Measurements from ENCODE around the gene TDRD3. TPM values are rescaled to one million over a fixed set of nuclear protein-coding genes. Genes with fewer than 3 reads are reported as not detected.

Gene TDRD3
- total and polyA plus RNA-seq, 2 experiments from 2014 or later, result 13.1 to 13.3 TPM

DNA sequence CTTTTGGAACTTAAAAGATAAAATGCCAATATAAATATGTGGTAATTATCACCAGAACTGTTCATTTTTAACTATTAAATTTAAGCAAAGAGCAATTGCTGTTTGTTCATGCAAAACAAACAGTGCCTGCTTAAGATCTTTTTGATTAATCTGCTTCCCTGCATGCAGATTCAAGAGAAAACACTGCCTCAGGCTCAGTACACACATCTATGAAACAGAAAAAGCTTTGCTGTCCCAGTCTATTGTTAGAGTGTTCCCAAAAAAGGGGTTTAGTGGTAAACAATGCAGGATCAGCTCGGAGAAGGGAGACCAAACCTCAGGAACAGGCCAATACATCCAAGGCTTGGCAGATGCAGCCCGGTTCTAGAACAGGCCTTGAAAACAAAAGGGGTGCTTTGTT is 49.3 kb upstream of the TDRD3 start:
- Histone ChIP-seq H3K4me2 (no peak overlapping the region), H3K4me1 (ENCODE audit: insufficient read depth) (no peaks in the 10 kb centered on the region), H4K20me1 (replicated peaks; ENCODE audit: insufficient read depth) (no peaks in the 10 kb centered on the region), H3F3A (replicated peaks; ENCODE audit: low read depth) (no peaks in the 10 kb centered on the region), H2AFZ (peak overlapping the region; percentile 90; the same call in 1 of the 2 replicates), H3K27me3 (ENCODE audit: insufficient read depth) (no peaks in the 10 kb centered on the region), H3K79me2 (replicated peaks; ENCODE audit: insufficient read depth) (no peaks in the 10 kb centered on the region), H3K27ac (ENCODE audit: low read depth) (no peak overlapping the region), H3K4me3 (no peak overlapping the region), H3K9me2 (ENCODE audit: insufficient read depth) (peaks cover 14% of the 10 kb centered on the region), H3K36me3 (ENCODE audit: insufficient read depth) (no peaks in the 10 kb centered on the region)
- H3K27ac Mint-ChIP-seq, result no peak overlapping the region
- no peaks in the 10 kb centered on the region for H3K36me3 Mint-ChIP-seq (ENCODE audit: low read depth)
- TF ChIP-seq EZH2phosphoT487 (IDR thresholded peaks at IDR 0.05; ENCODE audit: unreplicated experiment) (no peak), ZNF331 (CRISPR knock-in tag; IDR thresholded peaks at IDR 0.05; ENCODE audit: low read depth) (no peak), STAT1 (IDR thresholded peaks at IDR 0.05; ENCODE audit: unreplicated experiment) (no peak), POLR2AphosphoS5 (IDR thresholded peaks at IDR 0.05; ENCODE audit: low read depth) (no peak), CREB1 (CRISPR knock-in tag; IDR thresholded peaks at IDR 0.05; ENCODE audit: low read depth) (no peak), NANOG (IDR thresholded peaks at IDR 0.05; ENCODE audit: borderline replicate concordance) (no peak), EZH2 (IDR thresholded peaks at IDR 0.05; ENCODE audit: low read depth, unreplicated experiment) (no peak), JUNB (IDR thresholded peaks at IDR 0.05; ENCODE audit: unreplicated experiment) (no peak), ZNF114 (CRISPR knock-in tag; IDR thresholded peaks at IDR 0.05) (no peak)
- TF ChIP-seq, protein P1, sequence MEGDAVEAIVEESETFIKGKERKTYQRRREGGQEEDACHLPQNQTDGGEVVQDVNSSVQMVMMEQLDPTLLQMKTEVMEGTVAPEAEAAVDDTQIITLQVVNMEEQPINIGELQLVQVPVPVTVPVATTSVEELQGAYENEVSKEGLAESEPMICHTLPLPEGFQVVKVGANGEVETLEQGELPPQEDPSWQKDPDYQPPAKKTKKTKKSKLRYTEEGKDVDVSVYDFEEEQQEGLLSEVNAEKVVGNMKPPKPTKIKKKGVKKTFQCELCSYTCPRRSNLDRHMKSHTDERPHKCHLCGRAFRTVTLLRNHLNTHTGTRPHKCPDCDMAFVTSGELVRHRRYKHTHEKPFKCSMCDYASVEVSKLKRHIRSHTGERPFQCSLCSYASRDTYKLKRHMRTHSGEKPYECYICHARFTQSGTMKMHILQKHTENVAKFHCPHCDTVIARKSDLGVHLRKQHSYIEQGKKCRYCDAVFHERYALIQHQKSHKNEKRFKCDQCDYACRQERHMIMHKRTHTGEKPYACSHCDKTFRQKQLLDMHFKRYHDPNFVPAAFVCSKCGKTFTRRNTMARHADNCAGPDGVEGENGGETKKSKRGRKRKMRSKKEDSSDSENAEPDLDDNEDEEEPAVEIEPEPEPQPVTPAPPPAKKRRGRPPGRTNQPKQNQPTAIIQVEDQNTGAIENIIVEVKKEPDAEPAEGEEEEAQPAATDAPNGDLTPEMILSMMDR (conservative IDR thresholded peaks at IDR 0.05; ENCODE audit: low read depth in 2 of 2), result no peak
- TF ChIP-seq, protein P2, sequence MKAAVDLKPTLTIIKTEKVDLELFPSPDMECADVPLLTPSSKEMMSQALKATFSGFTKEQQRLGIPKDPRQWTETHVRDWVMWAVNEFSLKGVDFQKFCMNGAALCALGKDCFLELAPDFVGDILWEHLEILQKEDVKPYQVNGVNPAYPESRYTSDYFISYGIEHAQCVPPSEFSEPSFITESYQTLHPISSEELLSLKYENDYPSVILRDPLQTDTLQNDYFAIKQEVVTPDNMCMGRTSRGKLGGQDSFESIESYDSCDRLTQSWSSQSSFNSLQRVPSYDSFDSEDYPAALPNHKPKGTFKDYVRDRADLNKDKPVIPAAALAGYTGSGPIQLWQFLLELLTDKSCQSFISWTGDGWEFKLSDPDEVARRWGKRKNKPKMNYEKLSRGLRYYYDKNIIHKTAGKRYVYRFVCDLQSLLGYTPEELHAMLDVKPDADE (IDR thresholded peaks at IDR 0.05), result no peak
- TF ChIP-seq, protein P3, sequence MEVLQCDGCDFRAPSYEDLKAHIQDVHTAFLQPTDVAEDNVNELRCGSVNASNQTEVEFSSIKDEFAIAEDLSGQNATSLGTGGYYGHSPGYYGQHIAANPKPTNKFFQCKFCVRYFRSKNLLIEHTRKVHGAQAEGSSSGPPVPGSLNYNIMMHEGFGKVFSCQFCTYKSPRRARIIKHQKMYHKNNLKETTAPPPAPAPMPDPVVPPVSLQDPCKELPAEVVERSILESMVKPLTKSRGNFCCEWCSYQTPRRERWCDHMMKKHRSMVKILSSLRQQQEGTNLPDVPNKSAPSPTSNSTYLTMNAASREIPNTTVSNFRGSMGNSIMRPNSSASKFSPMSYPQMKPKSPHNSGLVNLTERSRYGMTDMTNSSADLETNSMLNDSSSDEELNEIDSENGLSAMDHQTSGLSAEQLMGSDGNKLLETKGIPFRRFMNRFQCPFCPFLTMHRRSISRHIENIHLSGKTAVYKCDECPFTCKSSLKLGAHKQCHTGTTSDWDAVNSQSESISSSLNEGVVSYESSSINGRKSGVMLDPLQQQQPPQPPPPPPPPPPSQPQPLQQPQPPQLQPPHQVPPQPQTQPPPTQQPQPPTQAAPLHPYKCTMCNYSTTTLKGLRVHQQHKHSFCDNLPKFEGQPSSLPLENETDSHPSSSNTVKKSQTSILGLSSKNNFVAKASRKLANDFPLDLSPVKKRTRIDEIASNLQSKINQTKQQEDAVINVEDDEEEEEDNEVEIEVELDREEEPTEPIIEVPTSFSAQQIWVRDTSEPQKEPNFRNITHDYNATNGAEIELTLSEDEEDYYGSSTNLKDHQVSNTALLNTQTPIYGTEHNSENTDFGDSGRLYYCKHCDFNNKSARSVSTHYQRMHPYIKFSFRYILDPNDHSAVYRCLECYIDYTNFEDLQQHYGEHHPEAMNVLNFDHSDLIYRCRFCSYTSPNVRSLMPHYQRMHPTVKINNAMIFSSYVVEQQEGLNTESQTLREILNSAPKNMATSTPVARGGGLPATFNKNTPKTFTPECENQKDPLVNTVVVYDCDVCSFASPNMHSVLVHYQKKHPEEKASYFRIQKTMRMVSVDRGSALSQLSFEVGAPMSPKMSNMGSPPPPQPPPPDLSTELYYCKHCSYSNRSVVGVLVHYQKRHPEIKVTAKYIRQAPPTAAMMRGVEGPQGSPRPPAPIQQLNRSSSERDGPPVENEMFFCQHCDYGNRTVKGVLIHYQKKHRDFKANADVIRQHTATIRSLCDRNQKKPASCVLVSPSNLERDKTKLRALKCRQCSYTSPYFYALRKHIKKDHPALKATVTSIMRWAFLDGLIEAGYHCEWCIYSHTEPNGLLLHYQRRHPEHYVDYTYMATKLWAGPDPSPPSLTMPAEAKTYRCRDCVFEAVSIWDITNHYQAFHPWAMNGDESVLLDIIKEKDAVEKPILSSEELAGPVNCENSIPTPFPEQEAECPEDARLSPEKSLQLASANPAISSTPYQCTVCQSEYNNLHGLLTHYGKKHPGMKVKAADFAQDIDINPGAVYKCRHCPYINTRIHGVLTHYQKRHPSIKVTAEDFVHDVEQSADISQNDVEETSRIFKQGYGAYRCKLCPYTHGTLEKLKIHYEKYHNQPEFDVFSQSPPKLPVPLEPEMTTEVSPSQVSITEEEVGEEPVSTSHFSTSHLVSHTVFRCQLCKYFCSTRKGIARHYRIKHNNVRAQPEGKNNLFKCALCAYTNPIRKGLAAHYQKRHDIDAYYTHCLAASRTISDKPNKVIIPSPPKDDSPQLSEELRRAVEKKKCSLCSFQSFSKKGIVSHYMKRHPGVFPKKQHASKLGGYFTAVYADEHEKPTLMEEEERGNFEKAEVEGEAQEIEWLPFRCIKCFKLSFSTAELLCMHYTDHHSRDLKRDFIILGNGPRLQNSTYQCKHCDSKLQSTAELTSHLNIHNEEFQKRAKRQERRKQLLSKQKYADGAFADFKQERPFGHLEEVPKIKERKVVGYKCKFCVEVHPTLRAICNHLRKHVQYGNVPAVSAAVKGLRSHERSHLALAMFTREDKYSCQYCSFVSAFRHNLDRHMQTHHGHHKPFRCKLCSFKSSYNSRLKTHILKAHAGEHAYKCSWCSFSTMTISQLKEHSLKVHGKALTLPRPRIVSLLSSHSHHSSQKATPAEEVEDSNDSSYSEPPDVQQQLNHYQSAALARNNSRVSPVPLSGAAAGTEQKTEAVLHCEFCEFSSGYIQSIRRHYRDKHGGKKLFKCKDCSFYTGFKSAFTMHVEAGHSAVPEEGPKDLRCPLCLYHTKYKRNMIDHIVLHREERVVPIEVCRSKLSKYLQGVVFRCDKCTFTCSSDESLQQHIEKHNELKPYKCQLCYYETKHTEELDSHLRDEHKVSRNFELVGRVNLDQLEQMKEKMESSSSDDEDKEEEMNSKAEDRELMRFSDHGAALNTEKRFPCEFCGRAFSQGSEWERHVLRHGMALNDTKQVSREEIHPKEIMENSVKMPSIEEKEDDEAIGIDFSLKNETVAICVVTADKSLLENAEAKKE (CRISPR knock-in tag; IDR thresholded peaks at IDR 0.05), result no peak
- TF ChIP-seq, protein P4, sequence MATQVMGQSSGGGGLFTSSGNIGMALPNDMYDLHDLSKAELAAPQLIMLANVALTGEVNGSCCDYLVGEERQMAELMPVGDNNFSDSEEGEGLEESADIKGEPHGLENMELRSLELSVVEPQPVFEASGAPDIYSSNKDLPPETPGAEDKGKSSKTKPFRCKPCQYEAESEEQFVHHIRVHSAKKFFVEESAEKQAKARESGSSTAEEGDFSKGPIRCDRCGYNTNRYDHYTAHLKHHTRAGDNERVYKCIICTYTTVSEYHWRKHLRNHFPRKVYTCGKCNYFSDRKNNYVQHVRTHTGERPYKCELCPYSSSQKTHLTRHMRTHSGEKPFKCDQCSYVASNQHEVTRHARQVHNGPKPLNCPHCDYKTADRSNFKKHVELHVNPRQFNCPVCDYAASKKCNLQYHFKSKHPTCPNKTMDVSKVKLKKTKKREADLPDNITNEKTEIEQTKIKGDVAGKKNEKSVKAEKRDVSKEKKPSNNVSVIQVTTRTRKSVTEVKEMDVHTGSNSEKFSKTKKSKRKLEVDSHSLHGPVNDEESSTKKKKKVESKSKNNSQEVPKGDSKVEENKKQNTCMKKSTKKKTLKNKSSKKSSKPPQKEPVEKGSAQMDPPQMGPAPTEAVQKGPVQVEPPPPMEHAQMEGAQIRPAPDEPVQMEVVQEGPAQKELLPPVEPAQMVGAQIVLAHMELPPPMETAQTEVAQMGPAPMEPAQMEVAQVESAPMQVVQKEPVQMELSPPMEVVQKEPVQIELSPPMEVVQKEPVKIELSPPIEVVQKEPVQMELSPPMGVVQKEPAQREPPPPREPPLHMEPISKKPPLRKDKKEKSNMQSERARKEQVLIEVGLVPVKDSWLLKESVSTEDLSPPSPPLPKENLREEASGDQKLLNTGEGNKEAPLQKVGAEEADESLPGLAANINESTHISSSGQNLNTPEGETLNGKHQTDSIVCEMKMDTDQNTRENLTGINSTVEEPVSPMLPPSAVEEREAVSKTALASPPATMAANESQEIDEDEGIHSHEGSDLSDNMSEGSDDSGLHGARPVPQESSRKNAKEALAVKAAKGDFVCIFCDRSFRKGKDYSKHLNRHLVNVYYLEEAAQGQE (IDR thresholded peaks at IDR 0.05; ENCODE audit: unreplicated experiment), result no peak
- no peaks in the 10 kb centered on the region for H3K27me3 Mint-ChIP-seq (ENCODE audit: insufficient read depth, low read depth, poor library complexity)
- no peaks in the 10 kb centered on the region; the same call in 2 of the 3 replicates for H3K9me3 Mint-ChIP-seq
- H3K4me1 Mint-ChIP-seq, result no peaks in the 10 kb centered on the region
- no peak for ATAC-seq
- no peak overlapping the region for H3K4me3 Mint-ChIP-seq
- DNase-seq (ENCODE audit: low spot score), result no peak

Data from GM23338 (cell line).